ENCODE measurements around the gene NPAS4. TPM values are rescaled to one million over a fixed set of nuclear protein-coding genes. Genes with fewer than 3 reads are reported as not detected.

Gene NPAS4
- total and polyA plus RNA-seq, 2 donors from 2014 or later, result 0.19 TPM; not detected in 1

DNA sequence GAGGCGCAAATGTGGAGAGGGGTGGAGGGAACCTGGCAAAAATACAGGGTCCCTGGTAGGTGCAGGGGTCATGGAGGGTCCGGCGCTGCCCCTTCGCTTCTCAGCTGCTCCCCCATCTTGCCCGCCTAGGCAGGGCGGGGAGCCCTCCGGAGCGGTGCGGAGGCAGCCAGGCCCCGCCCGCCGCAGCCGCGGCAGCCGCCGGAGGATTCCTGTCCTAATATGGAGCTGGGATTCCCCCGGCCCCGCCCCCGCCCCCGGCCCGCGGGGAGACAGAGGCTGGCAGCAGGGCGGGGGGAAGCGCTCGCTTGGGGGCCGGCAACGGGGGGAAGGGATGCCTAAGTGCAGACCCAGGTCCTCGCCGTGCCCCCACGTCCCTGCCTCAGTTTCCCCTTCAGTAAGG lies 1.0 kb upstream of the NPAS4 start:
- intact Hi-C loops (cut with DNase I), result no loop called here
- DNase-seq, result no peak
- Histone ChIP-seq H3K4me3 (ENCODE audit: low read length in 3 of 3) (no peak overlapping the region), H3K4me1 (ENCODE audit: control insufficient read depth in 2 of 3, insufficient read depth in 2 of 3, low read depth in 1 of 3, low read length in 3 of 3) (peaks cover 0 to 4% (median 0%) of the 10 kb centered on the region in 3 donors), H3K27me3 (ENCODE audit: control insufficient read depth, insufficient read depth, low read length) (peaks cover 8% of the 10 kb centered on the region), H3K9ac (ENCODE audit: low read length in 3 of 3) (no peak overlapping the region), H3K36me3 (ENCODE audit: control insufficient read depth in 2 of 3, insufficient read depth in 3 of 3, low read length in 3 of 3) (no peaks in the 10 kb centered on the region), H3K27ac (ENCODE audit: low read depth in 2 of 2, low read length in 2 of 2) (no peak overlapping the region), H3K9me3 (ENCODE audit: control insufficient read depth in 2 of 3, insufficient read depth in 1 of 3, low read length in 3 of 3) (no peaks in the 10 kb centered on the region)
- FAIRE-seq, result no peak
- TF ChIP-seq, protein P1, sequence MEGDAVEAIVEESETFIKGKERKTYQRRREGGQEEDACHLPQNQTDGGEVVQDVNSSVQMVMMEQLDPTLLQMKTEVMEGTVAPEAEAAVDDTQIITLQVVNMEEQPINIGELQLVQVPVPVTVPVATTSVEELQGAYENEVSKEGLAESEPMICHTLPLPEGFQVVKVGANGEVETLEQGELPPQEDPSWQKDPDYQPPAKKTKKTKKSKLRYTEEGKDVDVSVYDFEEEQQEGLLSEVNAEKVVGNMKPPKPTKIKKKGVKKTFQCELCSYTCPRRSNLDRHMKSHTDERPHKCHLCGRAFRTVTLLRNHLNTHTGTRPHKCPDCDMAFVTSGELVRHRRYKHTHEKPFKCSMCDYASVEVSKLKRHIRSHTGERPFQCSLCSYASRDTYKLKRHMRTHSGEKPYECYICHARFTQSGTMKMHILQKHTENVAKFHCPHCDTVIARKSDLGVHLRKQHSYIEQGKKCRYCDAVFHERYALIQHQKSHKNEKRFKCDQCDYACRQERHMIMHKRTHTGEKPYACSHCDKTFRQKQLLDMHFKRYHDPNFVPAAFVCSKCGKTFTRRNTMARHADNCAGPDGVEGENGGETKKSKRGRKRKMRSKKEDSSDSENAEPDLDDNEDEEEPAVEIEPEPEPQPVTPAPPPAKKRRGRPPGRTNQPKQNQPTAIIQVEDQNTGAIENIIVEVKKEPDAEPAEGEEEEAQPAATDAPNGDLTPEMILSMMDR (IDR thresholded peaks at IDR 0.05; ENCODE audit: borderline replicate concordance, extremely low read depth, insufficient read depth), result no peak

DNA sequence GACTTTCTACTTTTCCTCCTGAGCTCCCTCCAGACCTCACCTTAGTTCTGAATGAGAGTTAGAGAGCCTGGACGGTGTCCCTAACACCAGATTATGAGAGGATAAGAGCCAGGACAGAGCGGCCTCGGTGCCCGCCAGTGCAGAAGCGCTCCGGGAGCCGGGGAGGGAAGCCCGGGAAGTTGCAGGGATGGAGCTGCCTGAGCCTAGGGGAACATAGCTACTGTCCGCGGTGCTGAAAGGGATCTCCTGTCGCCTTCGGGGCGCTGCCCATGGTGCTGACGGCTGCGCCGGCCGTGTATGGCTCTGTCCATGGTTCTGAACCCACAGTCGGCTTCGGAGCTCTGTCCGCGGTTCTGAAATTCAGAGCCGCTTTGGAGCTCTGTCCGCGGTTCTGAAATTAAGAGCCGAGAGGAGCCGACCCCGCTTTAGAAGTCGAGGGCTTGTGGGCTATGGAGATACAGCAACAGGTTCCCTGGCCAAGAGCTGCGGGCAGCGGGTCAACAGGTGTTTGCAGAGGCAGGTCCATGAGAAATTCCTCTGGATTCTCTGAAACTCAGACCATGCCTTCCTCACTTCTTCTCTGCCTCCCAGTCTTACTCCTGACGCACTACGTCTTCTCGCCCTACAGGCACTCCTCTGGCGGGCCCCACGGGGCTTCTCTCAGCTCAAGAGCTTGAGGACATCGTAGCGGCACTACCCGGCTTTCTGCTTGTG lies 814 bp downstream of the NPAS4 start:
- Histone ChIP-seq H3K9me3 (ENCODE audit: control insufficient read depth in 2 of 3, insufficient read depth in 1 of 3, low read length in 3 of 3) (no peaks in the 10 kb centered on the region), H3K4me1 (ENCODE audit: control insufficient read depth in 2 of 3, insufficient read depth in 2 of 3, low read depth in 1 of 3, low read length in 3 of 3) (peaks cover 0 to 4% (median 0%) of the 10 kb centered on the region in 3 donors), H3K36me3 (ENCODE audit: control insufficient read depth in 2 of 3, insufficient read depth in 3 of 3, low read length in 3 of 3) (no peaks in the 10 kb centered on the region), H3K27ac (ENCODE audit: low read depth in 2 of 2, low read length in 2 of 2) (no peak overlapping the region), H3K9ac (ENCODE audit: low read length in 3 of 3) (no peak overlapping the region), H3K4me3 (ENCODE audit: low read length in 3 of 3) (no peak overlapping the region), H3K27me3 (ENCODE audit: control insufficient read depth, insufficient read depth, low read length) (peaks cover 8% of the 10 kb centered on the region)
- intact Hi-C loops (cut with DNase I), result no loop called here
- TF ChIP-seq, protein P1 (IDR thresholded peaks at IDR 0.05; ENCODE audit: borderline replicate concordance, extremely low read depth, insufficient read depth), result peak; percentile 7
- DNase-seq, result peak; percentile 94 to 97 (median 96)
- no peak for FAIRE-seq

DNA sequence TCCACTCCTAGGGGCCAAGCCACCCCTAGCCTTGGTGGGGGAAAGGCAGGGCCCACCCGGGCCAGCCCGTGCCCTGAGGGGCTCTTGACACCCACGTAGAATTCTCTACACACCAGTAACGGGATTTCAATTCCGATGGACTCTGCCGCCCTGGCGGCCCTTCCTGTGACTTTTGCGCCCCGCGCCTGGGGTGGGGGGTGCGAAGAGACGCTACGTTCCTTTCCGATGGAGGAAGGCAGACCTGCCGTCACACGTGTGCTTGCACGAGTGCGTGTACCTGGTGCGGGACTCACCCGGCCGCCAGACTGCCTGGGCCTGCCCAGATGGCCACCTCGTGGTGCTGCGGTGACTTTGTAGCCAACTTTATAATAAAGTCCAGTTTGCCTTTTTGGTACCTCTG lies 5.5 kb downstream of the NPAS4 start:
- no peaks in the 10 kb centered on the region for H3K27me3 ChIP-seq (ENCODE audit: control insufficient read depth, insufficient read depth, low read length)
- H3K4me3 ChIP-seq (ENCODE audit: low read length in 3 of 3), result no peak overlapping the region
- no peak overlapping the region for H3K27ac ChIP-seq (ENCODE audit: low read depth in 2 of 2, low read length in 2 of 2)
- no peaks in the 10 kb centered on the region for H3K36me3 ChIP-seq (ENCODE audit: control insufficient read depth in 2 of 3, insufficient read depth in 3 of 3, low read length in 3 of 3)
- no peak for FAIRE-seq
- intact Hi-C loops (cut with DNase I), result no loop called here
- TF ChIP-seq, protein P1 (IDR thresholded peaks at IDR 0.05; ENCODE audit: borderline replicate concordance, extremely low read depth, insufficient read depth), result no peak
- peak in 1 of 5 donors; percentile 60 for DNase-seq
- peaks cover 0 to under 1% (median 0%) of the 10 kb centered on the region in 3 donors for H3K4me1 ChIP-seq (ENCODE audit: control insufficient read depth in 2 of 3, insufficient read depth in 2 of 3, low read depth in 1 of 3, low read length in 3 of 3)
- no peak overlapping the region for H3K9ac ChIP-seq (ENCODE audit: low read length in 3 of 3)
- H3K9me3 ChIP-seq (ENCODE audit: control insufficient read depth in 2 of 3, insufficient read depth in 1 of 3, low read length in 3 of 3), result no peaks in the 10 kb centered on the region

Measured in kidney (tissue), 14 donors.